NT2/D1 (cell line): ENCODE data around the gene GASK1A.

Source experiments
- YY1 ChIP-seq: IDR thresholded peaks from 2 replicates; pipeline ENCODE4 v1.6.1; 2011; ENCODE audit not compliant: insufficient read length, insufficient read depth
- ZNF274 ChIP-seq: IDR thresholded peaks from 2 replicates; pipeline ENCODE4 v1.6.1; 2011; ENCODE audit warnings: mild to moderate bottlenecking, low read depth, low read length

DNA sequence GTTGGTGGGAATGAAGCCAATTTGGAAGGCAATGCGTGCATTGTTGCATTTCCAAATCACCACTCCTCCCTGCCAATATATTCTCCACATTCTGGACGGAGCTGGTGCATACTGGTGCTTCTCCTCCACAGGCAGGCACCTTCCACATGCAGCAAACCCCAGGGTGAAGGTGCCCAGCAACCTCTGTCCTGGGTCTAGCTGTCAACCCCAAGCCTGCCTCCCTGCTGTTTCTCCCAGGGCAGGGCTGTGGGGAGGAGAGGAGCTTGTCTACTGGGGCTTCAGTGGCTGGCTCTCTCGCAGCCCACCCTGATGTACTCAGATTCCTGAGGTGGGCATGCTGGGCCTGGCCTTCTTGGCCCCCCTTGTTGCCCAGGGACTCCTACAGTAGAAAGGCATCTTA is 20.1 kb downstream of the GASK1A start:
- no peak for TF ChIP-seq ZNF274
- no peak for TF ChIP-seq YY1
